Heart left ventricle (tissue), 16 donors: ENCODE measurements around the gene SLCO1C1. TPM values are rescaled to one million over a fixed set of nuclear protein-coding genes. Genes with fewer than 3 reads are reported as not detected.

Experiments used
- ATAC-seq, 4 donors: fragments of 200-7000 bp; cut with Tn5 transposase; one replicate each; pipeline ENCODE4 v1.9.1; 2020 to 2022; ENCODE audit warnings: moderate library complexity in 4 of 4, mild to moderate bottlenecking in 3 of 4, moderate number of reproducible peaks in 1 of 4
- DNase-seq, 5 donors: peaks; one replicate each; pipeline ENCODE4 v3.0.0-alpha.2; 2020
- H3K27ac ChIP-seq, 12 donors: fragments of 200-600 bp; sonication (generic) in 4 of 12; one replicate each; pipeline versions ENCODE4 v1.5.0 to v1.8.0; 2016 to 2022; ENCODE audit warnings: mild to moderate bottlenecking in 2 of 12
- H3K27me3 ChIP-seq, 9 donors: fragments of 200-600 bp; sonication (generic) in 2 of 9; one replicate each; pipeline versions ENCODE4 v1.5.1 to v1.8.0; 2016 to 2022; ENCODE audit warnings: mild to moderate bottlenecking in 3 of 9
- H3K36me3 ChIP-seq, 9 donors: fragments of 200-600 bp; sonication (generic) in 2 of 9; one replicate each; pipeline versions ENCODE4 v1.5.0 to v1.8.0; 2018 to 2022; ENCODE audit warnings: mild to moderate bottlenecking in 2 of 9
- H3K4me1 ChIP-seq, 12 donors: fragments of 200-600 bp; sonication (generic) in 4 of 12; one replicate each; pipeline versions ENCODE4 v1.5.0 to v1.8.0; 2016 to 2022; ENCODE audit warnings: mild to moderate bottlenecking in 3 of 12
- H3K4me3 ChIP-seq, 12 donors: fragments of 200-600 bp; sonication (generic) in 4 of 12; one replicate each; pipeline versions ENCODE4 v1.5.0 to v1.8.0; 2017 to 2022; ENCODE audit warnings: mild to moderate bottlenecking in 9 of 12, moderate library complexity in 4 of 12
- H3K9me3 ChIP-seq, 12 donors: fragments of 200-600 bp; sonication (generic) in 4 of 12; one replicate each; pipeline versions ENCODE4 v1.5.0 to v1.8.0; 2016 to 2022; ENCODE audit warnings: mild to moderate bottlenecking in 1 of 12
- POLR2A ChIP-seq, 2 donors: fragments of 450-650 bp; IDR thresholded peaks; one replicate each; pipeline ENCODE4 v1.6.1; 2017; ENCODE audit warnings: antibody characterized with exemption in 2 of 2, mild to moderate bottlenecking in 2 of 2, moderate library complexity in 2 of 2
- WGBS, 4 donors: extraction: QIAGEN DNeasy Blood & Tissue Kit in 2 of 4; methylation state at CpG; one replicate each; pipeline versions ENCODE4 v1.1.5 to v1.1.7; 2013 to 2018; 5-methylcytosine and 5-hydroxymethylcytosine counted together
- intact Hi-C, 10 donors: fragments of 100-400 bp; cut with DNase I; formaldehyde crosslinking; loops; one replicate each; pipeline versions ENCODE4 v1.11.1 to v1.14.2; 2022
- long read RNA-seq, 3 donors: library from polyadenylated mRNA; unstranded; transcript quantifications; one replicate each; pipeline ENCODE4 v2.0.0, GENCODE V29; 2020 to 2021
- polyA plus RNA-seq, 2 donors: library from polyadenylated mRNA; stranded (reverse); fragments of 200-250 nt; gene quantifications; one replicate each; pipeline ENCODE4 v1.2.3, GENCODE V29; 2013
- total RNA-seq, 9 donors: library from RNA; depleted of rRNA in 2 of 9; stranded (reverse); fragments of >200 nt in 2 of 9; fragmentation: NEBNext Ultra II Directional in 3 of 9; extraction: Animal tissue kit (Norgen Biotek cat#: 25700) in 3 of 9; gene quantifications; one replicate each; pipeline versions ENCODE4 v1.1.0 to v1.2.4, GENCODE V29; 2016 to 2023
- TF ChIP-seq, protein P1 (sequence below), 12 donors: fragments of 200-600 bp; sonication (generic) in 4 of 12; IDR thresholded peaks; one replicate each; pipeline versions ENCODE4 v1.5.0 to v1.8.0; 2018 to 2022; ENCODE audit warnings: antibody characterized with exemption in 12 of 12, mild to moderate bottlenecking in 5 of 12
- donor health status: ischemic (EF 13 %, LVEDD 7.1; RV severe dilation, severe dysfunction).
- donor health status: healthy with polysubstance abuse.
- donor health status: DM: no; HTN: yes; CAD: no.
- donor health status: DM: no; HTN: no; CAD: no.
- donor health status: ischemic (EF 25% LVEDD 6.9; RV normal size, moderate dysfunction).
- donor health status: ischemic (EF 25% LVEDD 5.7; RV mildly dilated, moderate dysfunction).
- donor health status: healthy.
- donor health status: DM: yes; HTN: yes; CAD: no.
- donor health status: ischemic (EF 35%, LVEDD 5.7; RV mildly dilated, moderate dysfunction).
- donor health status: nonischemic (EF 11% LVEDD 7.7; RV severe dilation, severe dysfunction).
- donor health status: DM: yes; HTN: yes; CAD: no.
- donor health status: PGD.
- donor health status: ischemic (EF 29% LVEDD 5.4; RV normal size, mild dysfunction).
- donor health status: nonischemic (EF 23%, LVEDD 6.1; RV moderate dilation, normal function).

The SLCO1C1 gene, protein sequence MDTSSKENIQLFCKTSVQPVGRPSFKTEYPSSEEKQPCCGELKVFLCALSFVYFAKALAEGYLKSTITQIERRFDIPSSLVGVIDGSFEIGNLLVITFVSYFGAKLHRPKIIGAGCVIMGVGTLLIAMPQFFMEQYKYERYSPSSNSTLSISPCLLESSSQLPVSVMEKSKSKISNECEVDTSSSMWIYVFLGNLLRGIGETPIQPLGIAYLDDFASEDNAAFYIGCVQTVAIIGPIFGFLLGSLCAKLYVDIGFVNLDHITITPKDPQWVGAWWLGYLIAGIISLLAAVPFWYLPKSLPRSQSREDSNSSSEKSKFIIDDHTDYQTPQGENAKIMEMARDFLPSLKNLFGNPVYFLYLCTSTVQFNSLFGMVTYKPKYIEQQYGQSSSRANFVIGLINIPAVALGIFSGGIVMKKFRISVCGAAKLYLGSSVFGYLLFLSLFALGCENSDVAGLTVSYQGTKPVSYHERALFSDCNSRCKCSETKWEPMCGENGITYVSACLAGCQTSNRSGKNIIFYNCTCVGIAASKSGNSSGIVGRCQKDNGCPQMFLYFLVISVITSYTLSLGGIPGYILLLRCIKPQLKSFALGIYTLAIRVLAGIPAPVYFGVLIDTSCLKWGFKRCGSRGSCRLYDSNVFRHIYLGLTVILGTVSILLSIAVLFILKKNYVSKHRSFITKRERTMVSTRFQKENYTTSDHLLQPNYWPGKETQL
- total RNA-seq: 1 to 10 TPM in 7 of 9 donors, under 1 TPM in 2; 0.82 to 7.2 (median 1.5) TPM
- polyA plus RNA-seq: under 1 TPM; 0.57 to 0.61 TPM
- long read RNA-seq, donor 1: 0 reads
- long read RNA-seq, donor 2, partial matches to known transcripts: 0 of 2 reads
- long read RNA-seq, donor 2, other reads (novel, unspliced or antisense): 1 of 2 reads
- long read RNA-seq, donor 3: 0 reads

- H3K4me3 ChIP-seq: peak within 1 kb of the TSS in 6 of 12 donors; percentile 6 to 29 (median 13)
- WGBS, 4 donors: 53 to 57% (median 55%) methylated on average over 6 of the region's 6 CpGs
- intact Hi-C loops: no loop called here
Observed at GRCh38 chr12:20695232-20695631, at the start of gene SLCO1C1. SLCO1C1 (plus strand) TSS chr12:20695332; CDS start chr12:20699577, 4,245 bp downstream.

DNA sequence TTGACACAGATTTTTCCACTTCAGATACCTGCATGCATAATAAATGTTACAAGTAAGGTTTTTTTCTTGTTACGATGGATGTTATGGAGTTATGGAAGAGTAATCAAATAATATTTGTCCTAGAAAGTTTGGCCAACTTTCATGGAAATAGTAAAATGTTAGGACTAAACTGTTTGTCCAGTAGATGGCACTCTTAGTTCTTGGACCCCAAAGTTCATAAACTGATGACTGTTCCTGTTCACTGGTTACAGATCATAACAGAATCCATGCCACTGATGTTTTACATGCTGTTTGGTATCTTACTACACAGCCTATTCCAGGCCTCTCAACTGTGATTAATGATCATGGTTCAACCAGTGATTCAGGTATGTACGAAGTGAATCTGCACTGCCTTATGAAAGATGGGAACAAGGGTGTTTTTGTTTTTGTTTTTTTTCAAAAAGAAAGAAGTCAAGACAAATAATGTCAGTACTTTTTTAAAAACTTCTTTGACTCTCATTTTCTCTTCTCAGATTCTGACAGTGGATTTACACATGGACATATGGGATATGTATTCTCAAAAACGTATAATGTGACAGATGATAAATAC, 48.8 kb upstream of the SLCO1C1 start:
- TF ChIP-seq POLR2A (IDR thresholded peaks at IDR 0.05): no peak
- TF ChIP-seq, protein P1, sequence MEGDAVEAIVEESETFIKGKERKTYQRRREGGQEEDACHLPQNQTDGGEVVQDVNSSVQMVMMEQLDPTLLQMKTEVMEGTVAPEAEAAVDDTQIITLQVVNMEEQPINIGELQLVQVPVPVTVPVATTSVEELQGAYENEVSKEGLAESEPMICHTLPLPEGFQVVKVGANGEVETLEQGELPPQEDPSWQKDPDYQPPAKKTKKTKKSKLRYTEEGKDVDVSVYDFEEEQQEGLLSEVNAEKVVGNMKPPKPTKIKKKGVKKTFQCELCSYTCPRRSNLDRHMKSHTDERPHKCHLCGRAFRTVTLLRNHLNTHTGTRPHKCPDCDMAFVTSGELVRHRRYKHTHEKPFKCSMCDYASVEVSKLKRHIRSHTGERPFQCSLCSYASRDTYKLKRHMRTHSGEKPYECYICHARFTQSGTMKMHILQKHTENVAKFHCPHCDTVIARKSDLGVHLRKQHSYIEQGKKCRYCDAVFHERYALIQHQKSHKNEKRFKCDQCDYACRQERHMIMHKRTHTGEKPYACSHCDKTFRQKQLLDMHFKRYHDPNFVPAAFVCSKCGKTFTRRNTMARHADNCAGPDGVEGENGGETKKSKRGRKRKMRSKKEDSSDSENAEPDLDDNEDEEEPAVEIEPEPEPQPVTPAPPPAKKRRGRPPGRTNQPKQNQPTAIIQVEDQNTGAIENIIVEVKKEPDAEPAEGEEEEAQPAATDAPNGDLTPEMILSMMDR (IDR thresholded peaks at IDR 0.05): peak in 11 of 12 donors; percentile 24 to 63 (median 47)

More at GRCh38 chr12:20695232-20695631, at the start of gene SLCO1C1:
- no peaks in the 10 kb centered on the region for H3K36me3 ChIP-seq
- ATAC-seq (peak in 1 of 4 donors; percentile 20), DNase-seq (peak in 1 of 5 donors; percentile 20)
- H3K27ac ChIP-seq: peak within 1 kb of the TSS in 1 of 12 donors; percentile 4
- no peak for TF ChIP-seq POLR2A (IDR thresholded peaks at IDR 0.05)
- TF ChIP-seq, protein P1 (IDR thresholded peaks at IDR 0.05): no peak
- peaks cover 0 to 3% (median 0%) of the 10 kb centered on the region in 12 donors for H3K4me1 ChIP-seq
- no peaks in the 10 kb centered on the region for H3K9me3 ChIP-seq
- no peaks in the 10 kb centered on the region for H3K27me3 ChIP-seq

GRCh38 chr12:20653871-20654270, 41.3 kb upstream of the SLCO1C1 start:
- Histone ChIP-seq H3K36me3 (peaks cover 0 to 88% (median 25%) of the 10 kb centered on the region in 9 donors), H3K9me3 (no peaks in the 10 kb centered on the region), H3K27me3 (no peaks in the 10 kb centered on the region), H3K27ac (no peak overlapping the region), H3K4me3 (no peak overlapping the region), H3K4me1 (peaks cover 0 to 19% (median 0%) of the 10 kb centered on the region in 12 donors)
- TF ChIP-seq, protein P1 (IDR thresholded peaks at IDR 0.05): no peak
- no peak for TF ChIP-seq POLR2A (IDR thresholded peaks at IDR 0.05)
- DNase-seq (no peak), ATAC-seq (peak in 1 of 4 donors; percentile 26)
- intact Hi-C loops: no loop called here
- 72 to 80% (median 74%) methylated on average over 2 of the region's 2 CpGs for WGBS, 4 donors

More for the DNA sequence above, 48.8 kb upstream of the SLCO1C1 start:
- no peak overlapping the region for H3K27ac ChIP-seq
- ATAC-seq (peak in 3 of 4 donors; percentile 25 to 56 (median 36)), DNase-seq (no peak)
- no peak overlapping the region for H3K4me3 ChIP-seq
- H3K4me1 ChIP-seq: peaks cover 0 to 10% (median 0%) of the 10 kb centered on the region in 12 donors
- intact Hi-C loops: loop anchor here in 5 of 10 donors (5.0 to 10.0 kb wide), 3 partner anchors 148 to 158 kb away; no protein-coding TSS in a partner anchor
- H3K27me3 ChIP-seq: no peaks in the 10 kb centered on the region
- H3K9me3 ChIP-seq: no peaks in the 10 kb centered on the region
- peaks cover 0 to 83% (median 13%) of the 10 kb centered on the region in 9 donors for H3K36me3 ChIP-seq
- 65 to 75% (median 65%) methylated on average over 3 of the region's 3 CpGs for WGBS, 4 donors
